Heart left ventricle (tissue), 13 donors: ENCODE data around the gene PEAK1.

Experiments used
- CTCF ChIP-seq, 12 donors: fragments of 200-600 bp; sonication (generic) in 4 of 12; IDR thresholded peaks; one replicate each; pipeline versions ENCODE4 v1.5.0 to v1.8.0; 2018 to 2022; ENCODE audit warnings: antibody characterized with exemption in 12 of 12, mild to moderate bottlenecking in 5 of 12
- POLR2A ChIP-seq, 2 donors: fragments of 450-650 bp; IDR thresholded peaks; one replicate each; pipeline ENCODE4 v1.6.1; 2017; ENCODE audit warnings: antibody characterized with exemption in 2 of 2, mild to moderate bottlenecking in 2 of 2, moderate library complexity in 2 of 2
- donor health status: ischemic (EF 13 %, LVEDD 7.1; RV severe dilation, severe dysfunction).
- donor health status: DM: no; HTN: yes; CAD: no.
- donor health status: DM: no; HTN: no; CAD: no.
- donor health status: ischemic (EF 25% LVEDD 6.9; RV normal size, moderate dysfunction).
- donor health status: ischemic (EF 25% LVEDD 5.7; RV mildly dilated, moderate dysfunction).
- donor health status: ischemic (EF 35%, LVEDD 5.7; RV mildly dilated, moderate dysfunction).
- donor health status: nonischemic (EF 11% LVEDD 7.7; RV severe dilation, severe dysfunction).
- donor health status: DM: yes; HTN: yes; CAD: no.
- donor health status: PGD.
- donor health status: ischemic (EF 29% LVEDD 5.4; RV normal size, mild dysfunction).
- donor health status: nonischemic (EF 23%, LVEDD 6.1; RV moderate dilation, normal function).

- no peak for TF ChIP-seq CTCF (IDR thresholded peaks at IDR 0.05)
- no peak for TF ChIP-seq POLR2A (IDR thresholded peaks at IDR 0.05)
Measured at GRCh38 chr15:77140220-77140619, 279.7 kb downstream of the PEAK1 start.
